ENCODE data around the gene CAT.

The CAT gene

DNA sequence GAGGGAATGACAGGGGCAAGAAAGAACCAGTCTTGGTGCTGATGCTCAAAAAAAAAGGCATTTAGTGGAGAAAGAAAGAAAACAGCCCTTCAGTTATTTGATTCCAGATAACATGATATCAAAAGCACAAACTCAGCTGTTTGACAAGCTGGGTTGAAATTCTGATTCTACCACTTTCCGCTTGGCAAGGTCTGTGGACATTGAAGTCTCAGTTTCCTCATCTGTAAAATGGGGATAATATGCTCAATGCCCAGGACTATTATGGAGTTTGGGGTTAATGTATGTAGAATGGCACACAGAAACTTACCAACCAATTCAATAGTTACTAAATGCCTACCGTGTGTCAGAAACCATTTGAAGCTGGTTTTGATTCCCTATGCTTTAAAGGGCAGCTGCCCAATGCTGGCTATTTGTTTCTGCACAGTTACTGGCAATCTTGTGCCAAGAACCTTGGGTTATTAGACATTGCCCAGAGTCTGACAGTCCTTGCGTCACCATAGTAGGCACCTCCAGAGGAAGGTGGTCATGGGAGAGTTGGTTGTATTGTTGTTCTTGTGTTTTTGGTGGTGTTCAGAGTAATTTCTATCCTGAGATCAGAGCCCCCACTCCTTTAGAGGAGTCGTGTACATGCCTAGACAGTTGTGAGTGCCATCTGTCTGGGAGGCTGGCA is 55.3 kb downstream of the CAT start:
- no peak overlapping the region for H3K4me3 ChIP-seq (ENCODE audit: low read length)
- TF ChIP-seq, protein P1, sequence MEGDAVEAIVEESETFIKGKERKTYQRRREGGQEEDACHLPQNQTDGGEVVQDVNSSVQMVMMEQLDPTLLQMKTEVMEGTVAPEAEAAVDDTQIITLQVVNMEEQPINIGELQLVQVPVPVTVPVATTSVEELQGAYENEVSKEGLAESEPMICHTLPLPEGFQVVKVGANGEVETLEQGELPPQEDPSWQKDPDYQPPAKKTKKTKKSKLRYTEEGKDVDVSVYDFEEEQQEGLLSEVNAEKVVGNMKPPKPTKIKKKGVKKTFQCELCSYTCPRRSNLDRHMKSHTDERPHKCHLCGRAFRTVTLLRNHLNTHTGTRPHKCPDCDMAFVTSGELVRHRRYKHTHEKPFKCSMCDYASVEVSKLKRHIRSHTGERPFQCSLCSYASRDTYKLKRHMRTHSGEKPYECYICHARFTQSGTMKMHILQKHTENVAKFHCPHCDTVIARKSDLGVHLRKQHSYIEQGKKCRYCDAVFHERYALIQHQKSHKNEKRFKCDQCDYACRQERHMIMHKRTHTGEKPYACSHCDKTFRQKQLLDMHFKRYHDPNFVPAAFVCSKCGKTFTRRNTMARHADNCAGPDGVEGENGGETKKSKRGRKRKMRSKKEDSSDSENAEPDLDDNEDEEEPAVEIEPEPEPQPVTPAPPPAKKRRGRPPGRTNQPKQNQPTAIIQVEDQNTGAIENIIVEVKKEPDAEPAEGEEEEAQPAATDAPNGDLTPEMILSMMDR (conservative IDR thresholded peaks at IDR 0.05; ENCODE audit: low read length) = no peak

DNA sequence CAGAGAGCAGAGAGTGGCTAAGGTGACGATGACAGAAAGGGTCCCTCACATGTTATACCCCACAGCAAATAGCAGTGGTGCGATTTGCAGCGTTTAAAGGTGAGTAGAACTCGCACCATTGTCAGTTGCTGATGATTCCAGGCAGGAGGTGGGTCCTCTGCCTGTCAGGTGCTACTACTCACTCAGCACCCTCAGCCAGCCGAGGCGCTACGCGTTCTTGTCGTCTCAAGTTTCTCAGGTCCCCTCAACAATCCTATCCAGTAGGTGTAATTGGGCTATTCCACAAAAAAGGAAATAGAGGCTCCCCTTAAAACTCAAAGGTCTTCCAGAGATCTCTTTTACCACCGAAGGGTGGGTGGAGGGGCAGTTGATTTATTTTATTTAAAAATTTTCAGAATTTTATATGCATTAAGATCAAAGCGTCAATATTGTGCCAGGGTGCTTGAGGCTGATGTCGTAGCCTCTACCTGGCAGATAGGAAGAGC is 56.5 kb downstream of the CAT start:
- TF ChIP-seq, protein P1 (conservative IDR thresholded peaks at IDR 0.05; ENCODE audit: low read length) = no peak
- no peak overlapping the region for H3K4me3 ChIP-seq (ENCODE audit: low read length)
- DNase-seq (ENCODE audit: low read depth) = no peak

More for the DNA sequence above, 55.3 kb downstream of the CAT start:
- DNase-seq (ENCODE audit: low read depth) = no peak

DNA sequence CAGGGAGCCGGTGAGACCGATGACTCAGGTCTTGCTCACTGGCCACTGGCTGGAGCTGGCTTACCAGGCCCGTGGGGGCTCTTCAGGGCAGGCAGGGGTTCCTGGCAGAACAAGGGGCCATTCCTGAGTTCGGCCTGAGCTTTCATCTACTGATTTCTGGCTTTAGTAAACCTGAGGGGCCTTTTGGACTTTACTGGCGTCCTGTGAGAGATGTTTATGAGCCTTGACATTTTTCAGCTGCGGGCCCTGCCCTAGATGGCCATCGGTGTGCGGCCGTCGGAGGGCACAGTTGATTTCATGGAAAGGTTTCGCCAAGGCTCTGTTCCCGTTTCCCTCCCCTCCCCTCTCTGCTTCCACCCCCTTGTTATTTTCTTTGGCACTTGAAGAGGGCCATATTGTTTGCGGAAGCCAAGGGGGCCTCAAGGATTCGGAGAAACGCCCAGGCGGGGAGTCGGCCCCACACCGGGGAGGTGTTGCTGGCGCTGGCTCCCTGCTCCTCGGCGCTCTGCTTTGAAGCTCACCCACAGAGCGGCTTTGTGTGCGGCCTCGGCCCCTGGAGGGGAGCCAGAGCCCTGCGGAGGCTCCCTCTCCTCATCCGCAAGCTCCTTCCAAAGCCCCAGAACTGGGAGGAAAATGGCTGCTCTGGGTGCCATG is 57.1 kb downstream of the CAT start:
- DNase-seq (ENCODE audit: low read depth) = no peak
- H3K4me3 ChIP-seq (ENCODE audit: low read length) = no peak overlapping the region
- TF ChIP-seq, protein P1 (conservative IDR thresholded peaks at IDR 0.05; ENCODE audit: low read length) = no peak

DNA sequence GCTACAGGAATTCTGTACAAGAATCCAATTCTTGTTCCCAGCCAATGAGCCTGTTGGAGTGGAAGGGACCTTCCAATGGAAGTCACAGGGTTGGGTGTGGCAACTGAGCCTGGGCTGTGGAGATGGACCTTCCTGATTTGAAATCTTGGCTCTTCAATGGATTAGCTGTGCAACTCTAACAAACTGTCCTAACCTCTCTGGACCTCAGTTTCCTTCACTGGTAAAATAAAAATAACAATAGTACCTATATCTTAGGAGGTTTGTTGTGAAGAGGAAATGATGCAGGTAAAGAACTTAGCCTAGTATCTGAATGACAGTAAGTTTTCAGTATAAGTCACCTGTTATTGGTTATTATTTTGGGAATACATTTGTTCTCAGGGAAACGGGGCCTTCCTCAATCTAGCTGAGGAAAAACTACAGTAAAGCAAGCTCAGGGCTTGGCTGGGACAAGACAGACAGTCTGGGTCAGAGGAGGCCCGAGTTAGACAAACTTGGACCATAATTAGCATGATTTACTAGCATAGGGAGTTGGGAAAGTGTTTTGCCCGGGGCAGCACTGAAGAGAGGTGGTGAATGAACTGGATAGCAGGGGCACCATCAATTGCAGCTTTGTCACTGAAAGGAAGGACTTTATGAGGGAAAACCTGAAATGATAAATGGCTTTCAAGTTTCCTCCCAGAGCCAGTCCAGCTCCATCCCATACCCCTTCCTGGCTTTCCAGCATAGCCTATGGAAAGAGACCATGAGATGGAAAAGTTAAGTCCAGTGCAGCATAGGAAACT is 61.2 kb downstream of the CAT start:
- TF ChIP-seq, protein P1 (conservative IDR thresholded peaks at IDR 0.05; ENCODE audit: low read length) = no peak
- no peak for DNase-seq (ENCODE audit: low read depth)
- H3K4me3 ChIP-seq (ENCODE audit: low read length) = no peak overlapping the region

DNA sequence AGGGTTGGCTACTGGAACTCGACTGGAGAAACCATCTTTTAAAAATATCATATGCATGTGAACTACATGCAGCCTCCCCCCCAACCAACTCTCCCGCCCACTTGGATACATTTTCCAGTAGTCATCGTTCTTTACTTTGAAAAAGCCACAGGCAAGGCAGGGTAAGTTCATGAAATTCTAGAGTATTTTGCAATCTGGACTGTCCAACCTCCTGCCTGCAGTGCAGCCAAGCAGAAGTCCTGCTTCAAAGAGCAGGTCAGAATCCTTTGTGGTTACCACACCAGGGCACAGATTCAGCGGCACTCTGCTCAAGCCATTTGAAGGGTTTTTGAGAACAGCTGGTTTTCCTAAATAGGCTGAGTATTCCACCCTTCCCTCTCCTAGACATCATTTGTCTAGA is 62.8 kb downstream of the CAT start:
- no peak overlapping the region for H3K4me3 ChIP-seq (ENCODE audit: low read length)
- DNase-seq (ENCODE audit: low read depth) = peak; percentile 96
- TF ChIP-seq, protein P1 (conservative IDR thresholded peaks at IDR 0.05; ENCODE audit: low read length) = no peak

DNA sequence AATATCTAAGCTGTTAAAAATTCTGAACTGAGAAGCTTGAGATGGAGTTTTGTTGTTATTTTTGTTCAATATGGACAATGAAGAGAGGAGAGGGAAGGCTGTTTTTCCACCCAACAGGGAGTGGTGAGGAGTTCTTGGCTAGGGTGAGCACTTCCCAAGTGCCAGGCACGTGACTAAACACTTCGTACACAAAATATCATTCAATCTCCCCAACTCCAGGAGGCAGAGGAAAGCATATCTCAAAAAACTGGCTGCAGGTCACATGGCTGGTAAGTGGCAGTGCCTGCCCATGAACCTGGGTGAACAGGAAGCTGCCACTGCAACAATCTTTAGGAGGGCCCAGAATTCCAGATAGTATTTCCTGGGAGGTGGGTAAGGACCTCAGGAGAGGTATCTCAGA is 63.2 kb downstream of the CAT start:
- TF ChIP-seq, protein P1 (conservative IDR thresholded peaks at IDR 0.05; ENCODE audit: low read length) = no peak; the same call in 1 of the 2 replicates

More for the DNA sequence above, 63.2 kb downstream of the CAT start:
- DNase-seq (ENCODE audit: low read depth) = no peak
- no peak overlapping the region for H3K4me3 ChIP-seq (ENCODE audit: low read length)

Data from AG10803 (cell line).